GM18520 (cell line): ENCODE data around the gene MYRIP.
"Not testable (repeated sequence)": the region's sequence is repeated elsewhere in the genome, so short reads cannot be mapped to it uniquely, and the experiment has no call there.

Experiments used
- ATAC-seq: cut with Tn5 transposase; IDR thresholded peaks from one replicate; pipeline ENCODE4 v1.9.1; 2021; ENCODE audit not compliant: unreplicated experiment

The MYRIP gene

GRCh38 chr3:40024526-40024925, 215.1 kb downstream of the MYRIP start:
- ATAC-seq = no peak

- ATAC-seq = not testable (repeated sequence)
Measured at GRCh38 chr3:40025892-40026291, 216.5 kb downstream of the MYRIP start.

- no peak for ATAC-seq
Measured at GRCh38 chr3:40035177-40035576, 225.8 kb downstream of the MYRIP start.

- no peak for ATAC-seq
Measured at GRCh38 chr3:40037582-40037981, 228.2 kb downstream of the MYRIP start.

- no peak for ATAC-seq
Measured at GRCh38 chr3:40042752-40043443, 233.5 kb downstream of the MYRIP start.

GRCh38 chr3:40043444-40043755, 234.0 kb downstream of the MYRIP start:
- no peak for ATAC-seq

- no peak for ATAC-seq
Measured at GRCh38 chr3:40044487-40044886, 235.1 kb downstream of the MYRIP start.

GRCh38 chr3:40045051-40045450, 235.6 kb downstream of the MYRIP start:
- ATAC-seq = no peak

GRCh38 chr3:40046149-40046548, 236.7 kb downstream of the MYRIP start:
- no peak for ATAC-seq

GRCh38 chr3:40047406-40047805, 238.0 kb downstream of the MYRIP start:
- no peak for ATAC-seq

GRCh38 chr3:40053663-40054062, 244.3 kb downstream of the MYRIP start:
- ATAC-seq = no peak

GRCh38 chr3:40054568-40055222, 245.3 kb downstream of the MYRIP start:
- ATAC-seq = no peak

- ATAC-seq = no peak
Measured at GRCh38 chr3:40055361-40055760, 246.0 kb downstream of the MYRIP start.

GRCh38 chr3:40055956-40056355, 246.5 kb downstream of the MYRIP start:
- no peak for ATAC-seq

- no peak for ATAC-seq
Measured at GRCh38 chr3:40057077-40057476, 247.7 kb downstream of the MYRIP start.

GRCh38 chr3:40057786-40058185, 248.4 kb downstream of the MYRIP start:
- no peak for ATAC-seq

- ATAC-seq = no peak
Measured at GRCh38 chr3:40068636-40069035, 259.2 kb downstream of the MYRIP start.

- no peak for ATAC-seq
Measured at GRCh38 chr3:40070816-40071215, 261.4 kb downstream of the MYRIP start.

- no peak for ATAC-seq
Measured at GRCh38 chr3:40071683-40072238, 262.4 kb downstream of the MYRIP start.

GRCh38 chr3:40073310-40074007, 264.1 kb downstream of the MYRIP start:
- peak; percentile 36 for ATAC-seq

GRCh38 chr3:40077139-40077538, 267.7 kb downstream of the MYRIP start:
- ATAC-seq = not testable (repeated sequence)
